Adipose tissue (tissue), 3 donors: ENCODE results near the gene IQCE. TPM values are rescaled to one million over a fixed set of nuclear protein-coding genes. Genes with fewer than 3 reads are reported as not detected.

Source experiments
- H3K27ac ChIP-seq: one replicate; pipeline ENCODE4 v1.5.1; 2013; ENCODE audit warnings: low read depth, low read length
- WGBS, 3 donors: extraction: QIAGEN DNeasy Blood & Tissue Kit; methylation state at CpG; one replicate each; pipeline ENCODE4 v1.1.7; 2013; 5-methylcytosine and 5-hydroxymethylcytosine counted together
- polyA plus RNA-seq, 3 donors: library from polyadenylated mRNA; stranded (reverse); fragments of 200-250 nt; gene quantifications; one replicate each; pipeline ENCODE4 v1.2.3, GENCODE V29; 2013
- donor health status: healthy with polysubstance abuse.
- donor health status: Bipolar disorder and iron deficiency.
- donor health status: healthy.

Gene IQCE
- polyA plus RNA-seq, 3 donors, result 4.3 to 8.7 (median 5.4) TPM

DNA sequence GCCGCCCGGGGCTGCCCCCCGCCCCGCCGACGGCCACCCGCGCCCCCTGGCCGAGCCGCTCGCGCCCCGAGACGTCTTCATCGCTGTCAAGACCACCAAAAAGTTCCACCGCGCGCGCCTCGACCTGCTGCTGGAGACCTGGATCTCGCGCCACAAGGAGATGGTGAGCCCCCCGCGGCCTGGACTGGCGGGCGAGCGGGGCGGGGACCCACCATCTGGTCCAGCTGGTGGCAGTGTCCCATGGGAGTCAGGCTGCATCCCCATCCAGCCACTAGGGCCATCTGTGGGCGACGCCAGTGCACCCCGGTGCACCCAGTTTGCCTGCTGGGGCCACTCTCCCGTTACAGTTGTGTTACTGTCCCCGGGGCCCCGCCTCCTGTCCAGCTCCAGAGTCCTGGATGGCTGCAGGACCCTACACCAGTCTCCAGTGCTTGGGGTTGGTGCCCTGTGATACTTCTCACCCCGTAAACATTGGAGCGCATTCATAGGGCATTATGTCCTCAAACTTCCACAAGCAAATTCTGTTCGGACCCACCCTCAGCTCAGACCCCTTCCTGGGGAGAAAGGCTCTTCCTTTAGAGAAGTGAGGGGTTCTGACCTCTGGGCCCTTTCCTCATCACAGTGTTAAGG is 38.5 kb upstream of the IQCE start:
- WGBS, 3 donors, result 3 to 4% (median 3%) methylated on average over 28 to 37 of the region's 37 CpGs
- H3K27ac ChIP-seq, result no peak overlapping the region

GRCh38 chr7:2520761-2521290 is 38.0 kb upstream of the IQCE start:
- H3K27ac ChIP-seq, result no peak overlapping the region
- whole genome bisulfite sequencing, 3 donors, result 7 to 20% (median 18%) methylated on average over 11 to 12 of the region's 12 CpGs

- no peak overlapping the region for H3K27ac ChIP-seq
- 9 to 25% (median 21%) methylated on average over 21 of the region's 21 CpGs for WGBS, 3 donors
Measured at GRCh38 chr7:2521341-2521745, 37.4 kb upstream of the IQCE start.

DNA sequence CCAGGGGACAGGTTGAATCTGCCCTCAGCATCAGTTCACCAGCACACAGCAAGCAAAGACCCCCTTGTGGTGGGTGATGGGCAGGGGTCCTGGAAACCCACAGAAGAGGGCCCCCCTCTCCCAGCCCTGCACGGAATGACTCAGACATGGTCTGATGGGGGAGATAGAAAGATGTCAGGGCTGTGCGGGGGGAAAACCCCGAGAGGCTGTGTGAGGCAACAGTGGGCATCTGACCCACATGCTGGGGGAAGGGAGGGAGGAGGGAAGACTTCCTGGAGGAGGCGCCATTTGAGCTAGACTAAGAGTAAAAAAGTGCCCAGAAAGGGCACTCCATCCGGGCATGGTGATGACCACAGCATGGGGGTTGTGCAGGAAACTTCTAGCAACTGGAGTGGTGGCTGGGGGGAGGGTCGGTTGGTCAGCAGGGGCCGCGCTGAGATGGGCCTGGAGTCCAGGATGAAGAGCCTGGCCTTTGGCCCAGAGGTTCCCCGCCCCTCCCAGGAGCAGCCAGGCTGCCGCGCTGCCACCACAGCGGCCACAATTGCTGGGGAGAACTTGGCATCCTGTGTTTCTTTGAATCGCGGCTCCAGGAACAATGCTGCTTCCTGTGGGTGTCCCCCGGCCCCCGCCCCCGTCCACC is 36.7 kb upstream of the IQCE start:
- WGBS, 3 donors, result 8 to 18% (median 11%) methylated on average over 17 of the region's 17 CpGs
- H3K27ac ChIP-seq, result no peak overlapping the region

DNA sequence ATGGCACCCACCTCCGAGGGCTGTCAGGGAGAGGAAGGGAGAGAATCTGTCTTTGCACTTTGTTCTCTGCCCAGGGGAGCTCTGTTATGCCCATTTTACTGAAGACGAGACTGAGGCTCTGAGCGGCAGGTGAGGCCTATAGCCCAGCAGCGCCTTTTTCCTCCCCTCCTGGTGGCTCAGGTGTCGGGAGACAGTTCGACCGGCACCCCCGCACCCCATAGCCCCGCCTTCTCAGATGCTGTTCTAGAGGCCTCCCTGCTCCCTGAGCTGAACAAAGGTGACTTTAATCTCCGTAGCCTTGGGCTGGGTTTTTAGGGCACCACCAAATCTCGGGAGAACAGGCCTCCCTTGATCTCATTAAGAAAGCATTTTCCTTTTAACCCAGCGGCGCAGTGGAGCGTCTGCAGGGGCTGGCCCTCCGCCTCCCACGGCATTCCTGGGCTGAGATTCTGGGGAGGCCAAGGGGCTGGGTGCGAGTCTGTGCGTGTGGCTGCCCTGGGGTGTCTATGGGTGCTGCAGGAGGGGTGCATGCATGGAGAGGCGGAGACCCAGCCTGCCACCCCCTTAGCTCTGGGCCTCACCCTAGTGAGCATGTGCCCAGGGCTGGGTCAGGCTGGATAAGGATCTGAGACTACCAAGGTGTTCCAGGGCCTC is 35.9 kb upstream of the IQCE start:
- 16 to 27% (median 27%) methylated on average over 19 of the region's 19 CpGs for WGBS, 3 donors
- H3K27ac ChIP-seq, result no peak overlapping the region

GRCh38 chr7:2523461-2523936 is 35.3 kb upstream of the IQCE start:
- 7 to 17% (median 15%) methylated on average over 14 to 22 of the region's 22 CpGs for WGBS, 3 donors
- H3K27ac ChIP-seq, result no peak overlapping the region

DNA sequence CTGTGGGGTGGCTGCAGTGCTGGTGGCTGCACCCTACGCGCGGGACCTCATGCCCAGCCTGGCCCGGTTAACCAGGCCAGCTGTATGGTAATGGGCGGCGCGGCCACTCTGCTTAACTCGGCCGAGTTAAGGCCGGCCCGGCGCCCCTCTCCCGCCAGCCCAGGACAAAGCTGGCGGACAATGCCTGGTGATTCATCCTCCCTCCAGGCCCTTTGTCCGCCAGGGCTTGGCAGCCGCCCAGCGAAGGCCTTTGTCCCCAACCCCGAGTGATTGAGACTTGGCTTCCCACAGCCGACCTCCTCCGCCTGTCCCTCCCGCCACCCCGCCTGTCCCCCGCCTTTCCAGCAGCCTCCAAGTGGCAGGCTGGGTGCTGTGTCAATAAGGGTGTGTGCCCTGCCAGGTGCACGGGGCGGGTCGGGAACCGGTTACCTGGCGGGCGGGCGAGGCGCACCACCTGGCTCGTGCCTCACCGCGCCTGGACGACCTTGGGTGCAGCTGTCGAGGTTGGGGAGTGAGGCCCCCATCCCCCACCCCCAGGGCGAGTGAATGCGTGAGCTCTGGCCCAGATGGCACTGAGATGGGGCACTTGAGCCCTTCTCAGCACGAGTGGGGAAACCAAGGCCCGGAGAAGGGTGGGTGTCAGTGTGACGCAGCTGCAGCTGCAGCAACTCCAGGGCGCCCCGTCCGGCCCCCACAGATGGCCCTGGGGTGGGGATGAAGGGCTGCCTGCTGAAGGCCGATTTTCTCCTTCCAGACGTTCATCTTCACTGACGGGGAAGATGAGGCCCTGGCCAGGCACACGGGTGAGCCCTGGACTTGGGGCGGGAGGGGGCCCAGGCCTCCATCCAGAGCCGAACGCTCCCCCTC is 34.6 kb upstream of the IQCE start:
- 11 to 49% (median 44%) methylated on average over 48 to 51 of the region's 51 CpGs for WGBS, 3 donors
- H3K27ac ChIP-seq, result no peak overlapping the region

DNA sequence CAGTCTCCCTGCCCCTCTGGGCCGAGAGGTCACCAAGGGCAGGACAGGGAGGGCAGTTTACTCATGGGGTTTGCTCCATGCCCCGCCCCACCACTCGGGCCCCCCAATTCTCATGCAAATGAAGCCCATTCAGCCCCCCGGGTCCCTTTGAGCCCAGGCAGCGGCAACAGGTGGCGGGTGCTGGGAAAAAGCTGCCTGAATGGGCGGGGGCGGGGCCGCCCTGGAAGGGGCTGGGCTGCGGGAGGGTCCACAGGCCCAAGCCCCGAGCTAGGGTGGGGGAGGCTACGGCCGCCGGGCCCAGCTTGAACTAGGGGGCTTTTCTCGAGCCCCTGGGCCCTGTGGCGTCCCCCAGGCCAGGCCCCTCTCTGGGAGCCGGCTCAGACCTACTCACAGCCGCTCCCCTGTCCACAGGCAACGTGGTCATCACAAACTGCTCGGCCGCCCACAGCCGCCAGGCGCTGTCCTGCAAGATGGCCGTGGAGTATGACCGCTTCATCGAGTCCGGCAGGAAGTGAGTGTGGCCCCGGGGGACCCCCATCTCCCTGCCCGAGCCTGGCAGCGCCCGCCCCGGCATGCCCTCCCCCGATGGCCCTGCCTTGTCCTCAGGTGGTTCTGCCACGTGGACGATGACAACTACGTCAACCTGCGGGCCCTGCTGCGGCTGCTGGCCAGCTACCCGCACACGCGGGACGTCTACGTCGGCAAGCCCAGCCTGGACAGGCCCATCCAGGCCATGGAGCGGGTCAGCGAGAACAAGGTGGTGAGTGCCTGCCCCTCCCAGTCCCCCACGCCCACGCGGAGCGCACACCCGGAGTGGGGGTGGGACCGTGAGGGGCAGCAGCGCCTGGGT is 33.7 kb upstream of the IQCE start:
- H3K27ac ChIP-seq, result no peak overlapping the region
- WGBS, 3 donors, result 33 to 84% (median 80%) methylated on average over 46 to 53 of the region's 53 CpGs

DNA sequence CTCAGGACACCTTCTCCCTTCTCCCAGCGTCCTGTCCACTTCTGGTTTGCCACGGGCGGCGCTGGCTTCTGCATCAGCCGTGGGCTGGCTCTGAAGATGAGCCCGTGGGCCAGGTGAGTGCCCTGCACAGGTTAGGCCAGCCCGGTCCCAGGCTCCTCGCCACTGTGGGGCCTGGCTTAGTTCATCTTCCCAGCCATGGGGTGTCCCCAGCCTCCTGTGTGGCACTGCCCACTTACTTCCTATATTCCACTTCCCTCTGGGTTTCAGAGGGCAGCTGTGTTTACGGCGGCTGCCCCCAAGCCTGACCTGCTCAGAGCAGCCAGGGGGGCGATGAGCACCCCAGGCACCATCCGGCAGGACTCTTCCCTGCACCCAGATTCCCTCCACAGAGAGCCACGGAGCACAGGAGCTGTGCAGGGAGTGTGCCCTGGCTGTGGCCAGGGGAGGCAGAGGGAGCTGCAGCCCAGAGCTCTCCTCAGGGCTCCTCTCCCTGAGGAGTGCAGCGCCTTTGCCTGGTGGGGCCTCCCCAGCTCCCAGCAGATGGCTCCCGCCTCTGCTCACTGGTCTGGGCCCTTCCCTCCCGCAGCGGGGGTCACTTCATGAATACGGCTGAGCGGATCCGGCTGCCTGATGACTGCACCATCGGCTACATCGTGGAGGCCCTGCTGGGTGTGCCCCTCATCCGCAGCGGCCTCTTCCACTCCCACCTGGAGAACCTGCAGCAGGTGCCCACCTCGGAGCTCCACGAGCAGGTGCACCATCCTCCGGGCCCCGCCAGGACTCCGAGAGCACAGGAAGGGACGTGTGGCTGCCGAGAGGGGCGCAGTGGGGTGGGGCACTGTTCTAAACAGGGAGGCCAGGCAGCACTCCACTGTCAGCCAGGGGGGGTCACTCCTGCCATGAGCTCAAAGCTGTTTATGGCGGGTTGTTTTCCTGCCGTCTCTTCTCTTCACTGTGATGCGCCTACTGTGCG is 32.8 kb upstream of the IQCE start:
- WGBS, 3 donors, result 60 to 81% (median 77%) methylated on average over 35 to 36 of the region's 36 CpGs
- H3K27ac ChIP-seq, result no peak overlapping the region

GRCh38 chr7:2526659-2527504 is 31.9 kb upstream of the IQCE start:
- no peak overlapping the region for H3K27ac ChIP-seq
- WGBS, 3 donors, result 60 to 90% (median 90%) methylated on average over 40 of the region's 40 CpGs

DNA sequence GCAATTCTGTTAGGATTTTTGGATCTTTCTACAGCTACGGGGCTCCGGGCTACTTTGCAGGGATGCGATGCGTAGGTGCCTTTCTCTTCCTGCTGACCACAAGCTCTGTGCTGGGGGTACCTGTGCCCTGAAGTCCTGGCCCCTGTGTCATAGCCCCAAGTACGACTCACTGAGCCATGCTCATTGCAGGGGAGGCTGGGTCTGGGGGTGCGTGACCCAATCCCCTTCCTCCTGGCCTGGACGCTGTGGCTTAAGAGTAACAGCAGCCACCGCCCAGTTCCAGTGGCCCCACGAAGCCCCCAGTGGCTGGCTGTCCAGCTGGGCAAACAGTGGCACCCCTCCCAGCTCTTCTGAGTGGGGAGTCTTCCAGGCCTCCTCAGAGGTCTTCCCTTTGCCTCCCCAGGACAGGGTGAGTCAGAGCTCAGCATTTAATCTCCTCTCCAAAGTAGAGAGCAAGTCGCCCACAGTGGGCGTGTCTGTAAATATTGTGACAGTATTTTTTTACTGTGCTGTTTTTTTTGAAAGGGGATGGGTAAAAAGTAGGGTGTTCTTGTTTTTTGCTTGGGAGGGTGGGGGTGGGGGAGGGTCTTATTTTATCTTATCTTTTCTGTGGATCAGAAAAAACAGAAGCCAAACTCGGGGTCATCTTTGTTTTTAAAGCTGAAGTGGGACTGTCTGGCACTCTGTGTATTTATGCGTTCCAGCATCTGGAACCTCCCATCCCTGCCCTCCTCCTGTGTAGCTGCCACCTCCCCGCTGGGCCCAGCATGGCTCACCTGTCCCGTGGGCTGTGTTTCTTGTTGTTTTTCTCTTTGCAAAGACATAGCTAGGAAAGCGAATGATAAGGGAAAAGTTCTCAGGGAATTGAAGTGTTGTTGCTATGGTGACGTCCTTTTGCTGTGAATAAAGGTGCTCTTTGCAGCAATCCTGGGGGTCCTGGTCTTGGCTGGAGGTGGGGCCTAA is 31.0 kb upstream of the IQCE start:
- no peak overlapping the region for H3K27ac ChIP-seq
- WGBS, 3 donors, result 53 to 72% (median 65%) methylated on average over 17 of the region's 17 CpGs

DNA sequence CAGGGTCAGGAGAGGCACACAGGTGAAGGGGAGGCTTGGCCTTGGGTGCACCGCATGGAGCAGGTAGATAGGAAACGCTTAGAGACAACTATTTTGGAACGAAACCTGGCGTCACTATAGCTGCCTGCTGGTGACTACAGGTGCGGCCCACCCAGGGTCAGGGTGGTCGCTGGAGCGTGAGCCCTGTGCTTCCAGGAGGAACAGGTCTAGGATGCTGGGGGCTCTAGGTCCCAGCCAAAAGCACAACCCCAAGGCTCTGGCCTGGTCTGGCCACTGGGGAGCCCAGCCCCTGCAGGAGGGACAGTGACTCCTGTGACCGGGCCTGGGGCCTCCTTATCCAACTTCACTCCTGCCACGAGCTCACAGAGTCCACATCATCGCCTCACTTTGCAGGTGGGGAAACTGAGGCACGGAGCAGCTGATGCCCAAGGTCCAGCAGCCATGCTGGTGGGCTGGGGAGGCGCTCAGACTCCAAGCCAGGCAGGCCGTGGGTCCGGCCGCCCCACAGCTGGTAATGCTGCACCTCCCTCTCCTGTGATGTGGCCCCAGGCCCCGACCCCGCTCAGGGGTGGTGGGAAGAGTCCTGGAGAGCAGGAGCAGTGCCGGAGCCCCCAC is 30.2 kb upstream of the IQCE start:
- WGBS, 3 donors, result 62 to 69% (median 64%) methylated on average over 18 of the region's 18 CpGs
- H3K27ac ChIP-seq, result no peak overlapping the region

- H3K27ac ChIP-seq, result peak overlapping the region; percentile 28
- 28 to 57% (median 29%) methylated on average over 27 to 30 of the region's 30 CpGs for WGBS, 3 donors
Measured at GRCh38 chr7:2529161-2530070, 29.4 kb upstream of the IQCE start.
